GM18861 (cell line): ENCODE data around the gene ASGR2.
"Not testable (repeated sequence)": the region's sequence is repeated elsewhere in the genome, so short reads cannot be mapped to it uniquely, and the experiment has no call there.

ENCODE experiments used
- ATAC-seq: cut with Tn5 transposase; IDR thresholded peaks from one replicate; pipeline ENCODE4 v1.9.1; 2021; ENCODE audit not compliant: unreplicated experiment

The ASGR2 gene

GRCh38 chr17:7126386-7126785 lies 11.8 kb upstream of the ASGR2 start:
- not testable (repeated sequence) for ATAC-seq

DNA sequence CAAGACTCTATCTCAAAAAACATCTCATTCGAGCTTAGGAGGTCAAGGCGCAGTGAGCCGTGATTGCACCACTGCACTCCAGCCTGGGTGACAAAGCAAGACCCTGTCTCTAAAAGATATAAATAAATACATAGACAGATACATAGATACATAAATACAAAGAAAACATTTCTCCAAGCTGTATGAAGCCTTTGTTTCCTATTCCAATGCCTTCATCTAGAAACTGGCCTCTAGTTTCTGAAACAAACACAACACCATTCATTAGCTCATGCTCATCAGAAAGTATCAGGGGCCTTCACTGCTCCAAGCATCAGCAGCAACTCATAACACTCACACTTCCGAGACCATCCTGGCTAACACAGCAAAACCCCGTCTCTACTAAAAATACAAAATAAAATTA lies 10.3 kb upstream of the ASGR2 start:
- no peak for ATAC-seq

DNA sequence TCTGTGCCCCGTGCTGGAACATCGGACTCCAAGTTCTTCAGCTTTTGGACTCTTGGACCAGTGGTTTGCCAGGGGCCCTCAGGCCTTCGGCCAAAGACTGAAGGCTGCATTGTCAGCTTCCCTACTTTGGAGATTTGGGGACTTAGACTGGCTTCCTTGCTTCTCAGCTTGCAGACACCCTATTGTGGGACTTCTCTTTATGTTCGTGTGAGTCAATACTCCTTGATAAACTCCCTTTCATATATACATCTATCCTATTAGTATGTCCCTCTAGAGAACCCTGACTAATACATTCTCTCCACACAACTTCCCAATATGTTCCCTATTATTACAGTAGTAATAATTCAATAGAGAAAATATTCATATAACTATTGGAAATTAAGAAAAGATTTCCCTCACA lies 9.2 kb upstream of the ASGR2 start:
- no peak for ATAC-seq

- no peak for ATAC-seq
Observed at GRCh38 chr17:7122381-7122780, 7.8 kb upstream of the ASGR2 start.

- ATAC-seq, result not testable (repeated sequence)
Observed at GRCh38 chr17:7120635-7121034, 6.0 kb upstream of the ASGR2 start.

- ATAC-seq, result no peak
Observed at GRCh38 chr17:7120123-7120522, 5.5 kb upstream of the ASGR2 start.

DNA sequence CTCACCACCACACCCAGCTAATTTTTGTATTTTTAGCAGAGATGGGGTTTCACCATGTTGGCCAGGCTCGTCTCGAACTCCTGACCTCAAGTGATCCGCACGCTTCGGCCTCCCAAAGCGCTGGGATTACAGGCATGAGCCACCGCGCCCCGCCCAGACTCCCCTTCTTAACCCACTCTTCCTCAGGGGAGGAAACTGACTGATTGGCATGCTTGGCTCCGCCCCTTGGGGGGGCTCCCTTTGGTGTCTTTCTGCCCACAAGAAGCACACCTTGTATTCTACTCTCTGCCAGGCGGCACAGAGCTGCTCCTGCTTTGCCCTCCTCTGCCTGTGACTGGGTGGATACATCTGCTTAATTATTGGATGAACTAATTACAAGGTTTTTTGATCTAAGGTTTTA lies 4.7 kb upstream of the ASGR2 start:
- ATAC-seq, result no peak

DNA sequence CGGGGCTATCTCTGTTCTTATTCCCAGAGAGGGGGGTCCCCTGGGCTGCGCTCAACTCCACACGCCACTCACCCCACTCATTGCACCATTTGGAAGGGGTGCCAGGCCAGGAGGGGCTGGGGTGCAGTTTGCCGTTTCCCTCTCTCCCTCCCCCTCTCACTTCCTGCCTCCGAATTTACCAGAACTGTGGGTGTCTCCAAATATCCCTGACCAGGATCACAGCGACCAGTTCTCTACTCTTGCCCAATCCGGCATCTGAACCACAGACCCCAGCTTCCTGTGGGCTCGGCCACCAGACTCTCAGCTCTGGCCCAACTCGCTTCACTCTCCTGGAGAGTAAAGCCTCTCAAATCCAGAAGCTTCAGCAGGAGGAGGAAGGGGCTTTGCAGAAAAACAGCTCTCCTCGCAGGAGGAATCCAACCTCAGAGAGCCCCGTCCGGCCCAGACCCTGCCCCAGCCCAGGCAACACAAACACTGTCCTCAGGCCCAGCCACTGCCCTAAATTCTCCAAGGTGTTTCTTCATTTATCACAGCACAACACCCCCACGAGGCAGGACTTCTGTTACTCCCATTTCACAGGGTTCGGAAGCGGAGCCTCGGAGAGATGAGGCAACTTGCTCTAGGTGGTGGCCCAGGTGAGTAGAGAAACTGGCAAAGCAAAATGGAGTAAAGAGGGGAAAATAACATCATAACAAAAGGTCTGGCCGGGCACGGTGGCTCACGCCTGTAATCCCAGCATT lies 423 bp upstream of the ASGR2 start:
- no peak for ATAC-seq

GRCh38 chr17:7113273-7114071 lies 1.1 kb downstream of the ASGR2 start:
- no peak for ATAC-seq

- ATAC-seq, result no peak
Observed at GRCh38 chr17:7112510-7113108, 2.0 kb downstream of the ASGR2 start.

- no peak for ATAC-seq
Observed at GRCh38 chr17:7111784-7112509, 2.7 kb downstream of the ASGR2 start.

DNA sequence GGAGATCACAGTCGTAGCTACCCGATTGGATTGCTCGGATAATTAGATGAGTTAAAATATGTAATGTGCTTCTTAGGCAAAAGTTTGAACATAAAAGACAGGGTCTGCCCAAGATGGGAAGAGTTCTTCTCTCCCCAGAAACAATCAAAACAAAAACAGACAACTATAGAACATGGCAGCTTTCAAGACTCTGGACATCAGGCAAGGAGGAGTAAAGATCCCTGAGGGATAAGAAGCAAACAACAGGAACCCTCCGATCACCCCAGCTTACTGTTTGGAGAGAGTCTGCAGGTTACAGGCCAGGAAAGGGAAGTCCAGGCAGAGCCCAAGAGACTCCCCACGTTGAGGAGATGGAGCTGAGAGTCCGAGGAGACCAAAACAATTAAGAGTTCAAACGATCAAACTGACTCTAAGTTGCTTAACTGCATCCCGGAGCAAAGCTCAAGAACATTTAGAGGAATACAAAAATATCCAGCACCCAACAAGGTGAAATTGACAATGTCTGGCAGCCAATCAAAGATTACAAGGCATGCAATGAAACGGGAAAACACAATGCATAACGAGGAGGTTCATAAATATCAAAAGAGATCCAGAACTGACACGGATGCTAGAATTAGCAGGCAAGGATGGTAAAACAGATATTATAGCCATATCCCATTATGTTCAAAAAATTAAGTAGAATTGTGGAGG lies 3.9 kb downstream of the ASGR2 start:
- ATAC-seq, result no peak

DNA sequence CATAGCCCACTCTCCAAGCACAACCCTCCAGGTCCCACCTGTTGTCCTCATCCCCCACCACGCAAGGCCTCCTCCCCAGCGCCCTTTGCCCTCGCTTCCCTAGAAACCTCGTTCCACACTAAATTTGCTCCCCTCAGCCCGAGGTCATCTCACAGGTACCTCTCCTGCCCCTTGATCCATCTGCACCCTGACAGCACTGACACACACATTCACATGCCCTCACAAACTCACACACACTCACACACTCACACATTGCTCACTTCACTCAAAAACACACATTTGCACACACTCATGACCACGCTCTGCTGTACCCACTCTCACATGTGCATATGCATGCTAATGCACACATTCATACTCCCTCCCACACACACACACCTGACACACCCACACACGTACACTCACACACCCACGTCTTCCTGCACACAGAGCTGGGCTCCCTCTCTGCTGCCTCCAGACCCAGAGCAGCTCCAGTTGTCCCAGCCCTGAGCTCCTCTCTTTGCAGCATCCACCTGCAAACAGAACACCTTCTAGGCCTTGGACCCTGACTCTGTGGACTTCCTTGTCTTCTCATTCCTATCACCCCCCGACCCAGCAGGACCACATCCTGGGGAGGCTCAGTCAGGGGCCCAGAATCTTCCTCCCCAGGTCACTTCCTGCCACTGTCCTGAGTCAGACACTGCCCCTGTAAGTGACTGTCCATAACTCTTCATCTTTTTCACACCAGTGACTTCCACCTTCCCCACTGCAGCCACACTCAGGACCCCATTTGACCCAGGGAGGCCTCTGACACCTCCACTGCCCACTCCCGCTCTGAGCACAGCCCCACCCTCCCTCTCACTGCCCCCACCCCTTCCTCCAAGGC lies 4.9 kb downstream of the ASGR2 start:
- ATAC-seq, result no peak

- ATAC-seq, result no peak
Observed at GRCh38 chr17:7108981-7109380, 5.6 kb downstream of the ASGR2 start.

DNA sequence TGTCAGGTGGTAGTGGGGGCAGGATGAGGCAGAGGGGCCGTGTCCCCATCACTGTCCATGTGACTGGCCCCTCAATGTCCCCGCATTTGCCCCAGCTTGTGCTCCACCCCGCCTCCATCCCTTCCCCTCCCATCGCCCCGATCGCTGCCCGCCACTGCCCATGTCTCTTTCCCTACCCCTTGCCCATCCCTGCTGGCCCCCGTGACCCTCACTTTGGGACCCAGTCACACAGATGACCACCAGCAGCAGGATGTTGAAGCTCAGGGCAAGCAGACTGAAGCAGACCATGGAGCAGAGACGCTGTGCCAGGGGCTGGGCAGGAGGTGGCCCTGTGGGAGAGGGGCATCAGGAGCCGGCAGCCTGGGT lies 6.1 kb downstream of the ASGR2 start:
- no peak for ATAC-seq

DNA sequence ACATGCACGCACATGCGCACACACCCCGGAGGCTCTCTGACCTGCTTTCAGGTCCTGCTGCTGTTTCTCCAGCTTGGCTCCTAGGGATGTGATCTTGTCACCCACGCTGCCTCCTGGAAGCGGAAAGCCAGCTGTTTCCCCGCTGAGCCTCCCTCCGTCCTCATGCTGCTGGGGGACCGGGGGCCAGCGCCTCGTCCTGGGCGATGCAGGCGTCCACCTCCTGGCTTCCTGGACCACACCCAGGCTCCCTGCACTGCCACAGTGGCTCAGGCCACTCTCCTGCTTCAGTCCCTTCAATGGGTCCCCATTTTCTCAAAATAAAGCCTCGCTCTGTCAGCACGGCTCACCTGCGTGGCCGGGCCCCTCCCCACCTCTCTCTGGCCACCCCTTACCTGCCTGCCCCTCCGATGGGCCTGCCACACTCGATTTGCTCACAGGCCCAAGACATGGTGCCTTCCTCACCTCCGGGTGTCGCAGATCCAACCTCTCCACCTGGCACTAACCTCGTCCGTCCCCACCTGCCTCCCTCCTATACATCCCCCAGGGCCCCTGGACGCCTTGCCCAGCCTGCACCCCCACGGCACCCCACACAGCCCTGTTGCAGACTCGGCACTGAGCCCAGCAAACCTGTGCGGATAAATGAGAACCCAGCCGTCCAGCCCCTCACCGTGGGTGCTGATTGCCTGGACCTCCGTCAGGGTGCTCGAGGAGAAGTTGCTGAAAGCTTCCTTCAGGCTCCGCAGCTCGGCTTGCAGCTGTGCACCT lies 6.6 kb downstream of the ASGR2 start:
- ATAC-seq, result no peak

- no peak for ATAC-seq
Observed at GRCh38 chr17:7107012-7107754, 7.4 kb downstream of the ASGR2 start.

- no peak for ATAC-seq
Observed at GRCh38 chr17:7102421-7102820, 12.2 kb downstream of the ASGR2 start.

GRCh38 chr17:7101531-7101930 lies 13.1 kb downstream of the ASGR2 start:
- ATAC-seq, result no peak
